ENCODE results near the gene ZNF799. TPM values are rescaled to one million over a fixed set of nuclear protein-coding genes. Genes with fewer than 3 reads are reported as not detected.
"Not testable (repeated sequence)": the region's sequence is repeated elsewhere in the genome, so short reads cannot be mapped to it uniquely, and the experiment has no call there.

The ZNF799 gene
- total RNA-seq (2014; rRNA removed; shearing (Covaris generic)): 7.5 and 8.0 TPM in 2 replicates

DNA sequence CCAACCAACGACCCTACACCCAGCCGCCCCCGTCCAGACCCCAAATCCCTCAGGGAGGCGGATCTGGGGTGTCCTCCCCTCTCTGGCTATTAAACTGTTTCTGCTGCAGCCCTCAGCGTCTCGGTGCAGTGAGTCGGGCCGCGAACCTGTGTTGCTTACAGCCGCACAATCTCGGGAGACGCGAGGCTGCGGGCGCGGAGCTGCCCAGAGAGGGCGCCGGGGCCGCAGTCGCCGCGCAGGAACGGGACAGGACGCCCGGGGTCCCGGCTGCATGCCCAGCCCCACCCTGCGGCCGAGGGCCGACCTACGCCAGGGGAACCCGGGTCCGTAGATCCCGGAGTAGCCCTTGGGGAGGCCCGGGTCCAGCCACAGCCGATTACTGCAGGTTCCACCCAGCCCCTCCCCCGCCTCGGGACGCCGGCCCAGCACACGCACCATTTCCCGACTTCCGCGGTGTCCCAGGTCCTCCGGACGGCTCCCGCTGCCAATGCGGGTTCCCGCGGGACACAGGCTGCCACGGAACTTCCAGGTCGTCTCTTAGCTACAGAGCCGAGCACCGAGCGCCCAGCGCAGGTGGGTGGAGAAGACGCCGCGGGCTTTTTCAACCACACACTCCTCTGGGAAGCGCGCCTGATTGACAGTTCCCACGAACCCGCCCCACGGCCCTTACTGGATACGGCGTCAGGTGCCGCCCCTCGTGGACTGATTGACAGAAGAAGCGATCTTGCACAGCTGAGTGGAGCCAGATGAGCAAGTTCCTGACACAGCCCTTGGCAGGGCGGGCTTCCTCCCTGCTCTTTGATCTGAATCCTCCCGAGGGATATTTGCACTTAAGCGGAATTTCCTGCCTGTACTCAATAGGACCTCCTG lies at the start of gene ZNF799:
TSS of gene ZNF799 (minus strand) at position 639 of the 870 bp plus-strand sequence. CDS start at position 438, 201 bp downstream.
- peak within 1 kb of the TSS; percentile 46 for H3K27ac ChIP-seq

GRCh38 chr19:12450844-12451243 lies 49.8 kb upstream of the ZNF799 start:
- Histone ChIP-seq H3K4me3 (no peak overlapping the region), H3K36me3 (no peaks in the 10 kb centered on the region), H3K27ac (no peak overlapping the region), H3K27me3 (no peaks in the 10 kb centered on the region), H3K4me1 (no peaks in the 10 kb centered on the region), H3K9me3 (replicated peaks) (peaks cover 29% of the 10 kb centered on the region)
- DNase-seq: no peak

More for the DNA sequence above, at the start of gene ZNF799:
- Histone ChIP-seq H3K9me3 (replicated peaks) (peaks cover 8% of the 10 kb centered on the region), H3K27me3 (no peaks in the 10 kb centered on the region), H3K4me1 (no peaks in the 10 kb centered on the region), H3K36me3 (no peaks in the 10 kb centered on the region; the same call in 1 of the 2 replicates), H3K4me3 (peak within 1 kb of the TSS; percentile 94)
- DNase-seq: peak; percentile 98 to 99

GRCh38 chr19:12448808-12449207 lies 47.7 kb upstream of the ZNF799 start:
- Histone ChIP-seq H3K9me3 (replicated peaks) (peaks cover 29% of the 10 kb centered on the region), H3K4me1 (no peaks in the 10 kb centered on the region), H3K27ac (no peak overlapping the region), H3K4me3 (no peak overlapping the region), H3K27me3 (no peaks in the 10 kb centered on the region), H3K36me3 (no peaks in the 10 kb centered on the region)
- no peak for DNase-seq

- peak; percentile 99 to 100 for DNase-seq
- no peaks in the 10 kb centered on the region for H3K27me3 ChIP-seq
- H3K4me1 ChIP-seq: no peaks in the 10 kb centered on the region
- H3K27ac ChIP-seq: peak within 1 kb of the TSS; percentile 36; the same call in 1 of the 2 replicates
- H3K9me3 ChIP-seq (replicated peaks): peaks cover 15% of the 10 kb centered on the region; the same call in 1 of the 2 replicates
- H3K36me3 ChIP-seq: no peaks in the 10 kb centered on the region
- peak within 1 kb of the TSS; percentile 75 for H3K4me3 ChIP-seq
Measured at GRCh38 chr19:12440541-12441316, 39.7 kb upstream of the ZNF799 start, which contains the start of gene ZNF443. TSS of gene ZNF443 (minus strand) at chr19:12441021. CDS start at chr19:12440914, 107 bp downstream.

GRCh38 chr19:12439686-12440540 lies 38.8 kb upstream of the ZNF799 start:
- H3K27ac ChIP-seq, H3K27me3 ChIP-seq, H3K36me3 ChIP-seq, H3K4me1 ChIP-seq: not testable (repeated sequence)
- peaks cover 12% of the 10 kb centered on the region; the same call in 1 of the 2 replicates for H3K9me3 ChIP-seq (replicated peaks)
- peak overlapping the region; percentile 75 for H3K4me3 ChIP-seq
- DNase-seq: peak; percentile 42 to 58

- not testable (repeated sequence) for H3K27ac ChIP-seq; DNase-seq; H3K4me1 ChIP-seq; H3K9me3 ChIP-seq (replicated peaks); H3K4me3 ChIP-seq; H3K27me3 ChIP-seq
- peaks cover 10% of the 10 kb centered on the region for H3K36me3 ChIP-seq
Measured at GRCh38 chr19:12430726-12431299, 29.7 kb upstream of the ZNF799 start.

GRCh38 chr19:12425888-12426274 lies 24.8 kb upstream of the ZNF799 start:
- no peak for DNase-seq
- H3K27me3 ChIP-seq: no peaks in the 10 kb centered on the region
- peaks cover 11% of the 10 kb centered on the region for H3K36me3 ChIP-seq
- H3K4me3 ChIP-seq: no peak overlapping the region
- no peaks in the 10 kb centered on the region for H3K4me1 ChIP-seq
- peaks cover 12% of the 10 kb centered on the region for H3K9me3 ChIP-seq (replicated peaks)
- H3K27ac ChIP-seq: no peak overlapping the region

GRCh38 chr19:12425236-12425887 lies 24.3 kb upstream of the ZNF799 start:
- no peaks in the 10 kb centered on the region for H3K4me1 ChIP-seq
- no peaks in the 10 kb centered on the region for H3K27me3 ChIP-seq
- no peak for DNase-seq
- no peak overlapping the region for H3K27ac ChIP-seq
- no peak overlapping the region for H3K4me3 ChIP-seq
- peaks cover 11% of the 10 kb centered on the region for H3K36me3 ChIP-seq
- peaks cover 12% of the 10 kb centered on the region for H3K9me3 ChIP-seq (replicated peaks)

- not testable (repeated sequence) for H3K27ac ChIP-seq; H3K36me3 ChIP-seq; H3K9me3 ChIP-seq (replicated peaks); H3K27me3 ChIP-seq; H3K4me3 ChIP-seq; H3K4me1 ChIP-seq; DNase-seq
Measured at GRCh38 chr19:12417273-12417672, 16.2 kb upstream of the ZNF799 start.

- Histone ChIP-seq H3K9me3 (replicated peaks) (no peaks in the 10 kb centered on the region), H3K27ac (no peak overlapping the region), H3K4me1 (no peaks in the 10 kb centered on the region), H3K4me3 (no peak overlapping the region), H3K27me3 (no peaks in the 10 kb centered on the region), H3K36me3 (no peaks in the 10 kb centered on the region)
- DNase-seq: no peak
Measured at GRCh38 chr19:12411893-12412292, 10.8 kb upstream of the ZNF799 start.

DNA sequence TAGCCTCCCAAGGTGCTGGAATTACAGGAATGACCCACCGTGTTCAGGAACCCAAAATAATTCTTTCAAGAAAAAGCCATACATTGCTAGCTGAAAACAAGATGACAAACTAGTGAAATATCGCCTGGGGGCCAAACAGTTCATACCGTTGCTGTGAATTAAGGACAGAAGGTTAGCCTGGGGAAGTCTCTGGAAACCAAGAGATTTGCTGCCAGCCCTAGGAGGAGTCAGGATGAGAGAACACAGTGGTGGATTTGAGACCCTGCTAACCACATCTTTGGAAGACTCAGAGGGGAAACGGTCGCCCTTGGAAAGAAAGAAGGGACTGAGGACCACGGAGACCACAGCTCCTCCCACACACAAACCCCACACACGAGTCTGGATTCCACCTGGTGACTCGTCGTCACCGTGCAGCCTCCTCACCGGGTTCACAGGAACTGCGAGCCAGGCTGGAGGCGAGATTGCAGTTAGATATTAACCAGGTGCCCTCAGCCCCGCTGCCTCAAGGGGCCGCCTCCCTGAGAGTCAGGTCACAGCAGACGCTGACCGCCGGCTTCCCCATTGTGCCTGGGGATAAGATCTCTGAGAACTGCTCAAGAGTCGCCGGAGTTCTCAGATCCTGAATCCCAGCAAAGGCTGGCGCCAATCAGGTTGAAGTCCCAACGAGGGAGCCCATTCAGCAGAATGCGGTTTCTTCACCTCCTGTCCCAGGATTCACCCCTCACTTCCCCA lies 1.0 kb downstream of the ZNF799 start:
- H3K4me1 ChIP-seq; H3K27me3 ChIP-seq; H3K9me3 ChIP-seq (replicated peaks); H3K36me3 ChIP-seq; H3K27ac ChIP-seq: not testable (repeated sequence)
- peak; percentile 40 to 64 for DNase-seq
- H3K4me3 ChIP-seq: peak overlapping the region; percentile 94

GRCh38 chr19:12391148-12391547 lies 9.9 kb downstream of the ZNF799 start:
- peaks cover 12% of the 10 kb centered on the region for H3K9me3 ChIP-seq (replicated peaks)
- peaks cover 25% of the 10 kb centered on the region for H3K36me3 ChIP-seq
- not testable (repeated sequence) for H3K4me1 ChIP-seq, DNase-seq, H3K27ac ChIP-seq, H3K4me3 ChIP-seq, H3K27me3 ChIP-seq

- peaks cover 12% of the 10 kb centered on the region for H3K9me3 ChIP-seq (replicated peaks)
- peaks cover 21% of the 10 kb centered on the region for H3K36me3 ChIP-seq
- not testable (repeated sequence) for DNase-seq, H3K27me3 ChIP-seq, H3K27ac ChIP-seq, H3K4me3 ChIP-seq, H3K4me1 ChIP-seq
Measured at GRCh38 chr19:12386365-12386764, 14.7 kb downstream of the ZNF799 start.

Measured in SJCRH30 (cell line).